Mucosa of descending colon (tissue), 3 donors: ENCODE measurements around the gene RBM26. TPM values are rescaled to one million over a fixed set of nuclear protein-coding genes. Genes with fewer than 3 reads are reported as not detected.

Experiments
- ATAC-seq: fragments of 200-7000 bp; cut with Tn5 transposase; one replicate; pipeline ENCODE4 v1.9.1; 2020; ENCODE audit warnings: mild to moderate bottlenecking, moderate library complexity
- DNase-seq, 3 donors: peaks; one replicate each; pipeline ENCODE4 v3.0.0-alpha.2; 2020
- H3K36me3 ChIP-seq: fragments of 200-600 bp; one replicate; pipeline ENCODE4 v1.8.0; 2021; ENCODE audit warnings: low read depth, mild to moderate bottlenecking
- H3K4me1 ChIP-seq: fragments of 200-600 bp; one replicate; pipeline ENCODE4 v1.8.0; 2021; ENCODE audit warnings: low read depth, mild to moderate bottlenecking
- H3K4me3 ChIP-seq: fragments of 200-600 bp; one replicate; pipeline ENCODE4 v1.8.0; 2021; ENCODE audit warnings: mild to moderate bottlenecking
- H3K9me3 ChIP-seq: fragments of 200-600 bp; one replicate; pipeline ENCODE4 v1.8.0; 2021; ENCODE audit warnings: mild to moderate bottlenecking
- CTCF ChIP-seq: fragments of 200-600 bp; IDR thresholded peaks from one replicate; pipeline ENCODE4 v1.8.0; 2022; ENCODE audit warnings: antibody characterized with exemption, mild to moderate bottlenecking
- intact Hi-C, 2 donors: fragments of 100-400 bp; cut with DNase I in 1 of 2; cut with micrococcal nuclease in 1 of 2; formaldehyde crosslinking; loops; one replicate each; pipeline versions ENCODE4 v1.11.0 to v1.11.1; 2022; cut with DNase I, micrococcal nuclease
- total RNA-seq, 3 donors: library from RNA; stranded (reverse); fragmentation: NEBNext Ultra II Directional in 2 of 3; extraction: Animal tissue kit (Norgen Biotek cat#: 25700) in 2 of 3; gene quantifications; one replicate each; pipeline versions ENCODE4 v1.2.1 to v1.2.4, GENCODE V29; 2021 to 2023
- donor health status: DM: no; HTN: no; CAD: no; lungs with moderate emphysema.
- donor health status: DM: no; HTN: no; CAD: no.
- donor health status: DM: no; HTN: yes; CAD: no.

RBM26 gene
- total RNA-seq, 3 donors from 2014 or later: 34.0 to 42.8 (median 35.6) TPM

- no peak for TF ChIP-seq CTCF
- Histone ChIP-seq H3K4me1 (peaks cover 10% of the 10 kb centered on the region), H3K36me3 (no peaks in the 10 kb centered on the region), H3K9me3 (no peaks in the 10 kb centered on the region), H3K4me3 (no peak overlapping the region)
- ATAC-seq (no peak), DNase-seq (no peak)
- intact Hi-C loops: no loop called here
These were observed 26.8 kb downstream of the RBM26 start for GRCh38 chr13:79379274-79379673.

GRCh38 chr13:79376843-79377242 is 29.2 kb downstream of the RBM26 start:
- Histone ChIP-seq H3K4me3 (no peak overlapping the region), H3K36me3 (no peaks in the 10 kb centered on the region), H3K4me1 (peaks cover under 1% of the 10 kb centered on the region), H3K9me3 (no peaks in the 10 kb centered on the region)
- DNase-seq (no peak), ATAC-seq (no peak)
- intact Hi-C loops: no loop called here
- TF ChIP-seq CTCF: no peak

- H3K36me3 ChIP-seq: no peaks in the 10 kb centered on the region
- intact Hi-C loops: no loop called here
- H3K4me3 ChIP-seq: no peak overlapping the region
- no peaks in the 10 kb centered on the region for H3K4me1 ChIP-seq
- no peaks in the 10 kb centered on the region for H3K9me3 ChIP-seq
- ATAC-seq (no peak), DNase-seq (no peak)
- no peak for TF ChIP-seq CTCF
These were observed 31.5 kb downstream of the RBM26 start for GRCh38 chr13:79374578-79374977.

GRCh38 chr13:79373916-79374315 is 32.1 kb downstream of the RBM26 start:
- no peak for TF ChIP-seq CTCF
- no peak for DNase-seq
- intact Hi-C loops: no loop called here
- H3K36me3 ChIP-seq: no peaks in the 10 kb centered on the region
- H3K4me1 ChIP-seq: no peaks in the 10 kb centered on the region
- no peaks in the 10 kb centered on the region for H3K9me3 ChIP-seq
- ATAC-seq: no peak
- no peak overlapping the region for H3K4me3 ChIP-seq

GRCh38 chr13:79369226-79369625 is 36.8 kb downstream of the RBM26 start:
- no peaks in the 10 kb centered on the region for H3K36me3 ChIP-seq
- ATAC-seq: no peak
- H3K4me3 ChIP-seq: no peak overlapping the region

More at GRCh38 chr13:79369226-79369625, 36.8 kb downstream of the RBM26 start:
- no peak for DNase-seq
- Histone ChIP-seq H3K4me1 (no peaks in the 10 kb centered on the region), H3K9me3 (no peaks in the 10 kb centered on the region)
- TF ChIP-seq CTCF: no peak
- intact Hi-C loops: no loop called here
